DMS79 (cell line): ENCODE data around the gene CAVIN1.
"Not testable (repeated sequence)": the region's sequence is repeated elsewhere in the genome, so short reads cannot be mapped to it uniquely, and the experiment has no call there.

Source experiments
- DNase-seq: peaks from one replicate; lab custom pipeline; 2025; lab: John Stamatoyannopoulos, UW

CAVIN1 gene

DNA sequence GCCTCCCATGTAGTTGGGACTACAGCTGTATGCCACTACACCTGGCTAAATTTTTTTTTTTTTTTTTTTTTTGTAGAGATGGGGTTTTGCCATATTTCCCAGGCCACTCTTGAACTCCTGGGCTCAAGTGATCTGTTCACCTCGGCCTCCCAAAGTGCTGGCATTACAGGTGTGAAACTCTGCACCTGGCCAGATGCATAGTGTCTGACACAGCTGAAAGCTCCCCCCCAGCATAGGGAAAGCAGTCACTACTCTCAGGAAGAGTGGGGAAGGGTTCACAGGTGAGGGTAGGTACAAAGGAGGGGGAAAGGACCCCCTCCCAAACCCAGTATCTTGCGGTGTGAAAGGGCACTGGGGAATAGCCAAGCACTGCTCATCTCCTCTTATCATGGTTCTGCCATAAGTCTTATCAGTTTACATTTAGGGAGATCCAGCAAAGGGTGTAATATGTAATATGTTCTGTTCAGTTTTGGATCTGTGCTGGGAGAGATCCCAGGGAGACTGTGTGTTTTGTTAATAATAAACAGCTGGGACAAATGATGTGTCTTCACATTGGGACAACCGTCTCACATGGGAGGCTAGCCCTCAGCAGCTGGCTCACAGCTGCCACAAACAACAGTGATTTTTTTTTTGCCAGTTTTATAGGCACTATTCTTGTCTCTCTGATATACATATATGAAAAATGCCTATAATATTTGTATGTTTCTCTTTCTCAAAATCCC lies 6.8 kb upstream of the CAVIN1 start:
- DNase-seq: no peak

DNA sequence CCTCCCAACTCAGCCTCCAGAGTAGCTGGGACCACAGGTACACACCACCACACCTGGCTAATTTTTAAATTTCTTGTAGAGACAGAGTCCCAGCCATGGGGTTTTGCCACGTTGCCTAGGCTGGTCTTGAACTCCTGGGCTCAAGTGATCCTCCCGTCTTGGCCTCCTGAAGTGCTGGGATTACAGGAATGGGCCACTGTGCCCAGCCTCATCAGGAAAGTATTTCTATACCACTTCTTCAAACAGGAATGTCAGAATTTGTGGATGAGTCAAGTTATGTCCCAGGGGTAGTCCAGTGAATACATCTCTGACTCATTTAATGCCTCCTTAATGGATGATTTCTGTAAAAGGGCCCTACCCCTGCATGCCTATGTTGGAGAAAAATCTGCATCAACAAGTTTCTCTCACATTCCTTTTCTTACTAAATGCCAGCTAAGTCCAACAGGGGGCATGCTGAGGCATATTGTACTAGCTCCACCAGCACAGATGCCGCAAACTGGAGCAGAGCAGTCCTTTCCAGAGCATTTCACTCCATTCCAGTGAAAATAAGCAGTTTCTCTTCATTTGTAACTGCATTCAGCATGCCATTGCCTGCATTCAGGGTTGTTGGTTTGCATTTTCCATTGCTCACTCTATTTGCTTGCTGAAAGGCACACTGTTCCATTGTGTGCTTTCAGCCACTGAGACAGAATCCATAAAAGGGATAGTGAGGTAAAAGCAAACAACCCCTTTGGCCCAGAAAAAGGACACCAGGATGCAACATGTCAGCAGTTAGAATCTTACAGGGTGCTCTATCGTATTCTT lies 5.3 kb upstream of the CAVIN1 start:
- DNase-seq: no peak

DNA sequence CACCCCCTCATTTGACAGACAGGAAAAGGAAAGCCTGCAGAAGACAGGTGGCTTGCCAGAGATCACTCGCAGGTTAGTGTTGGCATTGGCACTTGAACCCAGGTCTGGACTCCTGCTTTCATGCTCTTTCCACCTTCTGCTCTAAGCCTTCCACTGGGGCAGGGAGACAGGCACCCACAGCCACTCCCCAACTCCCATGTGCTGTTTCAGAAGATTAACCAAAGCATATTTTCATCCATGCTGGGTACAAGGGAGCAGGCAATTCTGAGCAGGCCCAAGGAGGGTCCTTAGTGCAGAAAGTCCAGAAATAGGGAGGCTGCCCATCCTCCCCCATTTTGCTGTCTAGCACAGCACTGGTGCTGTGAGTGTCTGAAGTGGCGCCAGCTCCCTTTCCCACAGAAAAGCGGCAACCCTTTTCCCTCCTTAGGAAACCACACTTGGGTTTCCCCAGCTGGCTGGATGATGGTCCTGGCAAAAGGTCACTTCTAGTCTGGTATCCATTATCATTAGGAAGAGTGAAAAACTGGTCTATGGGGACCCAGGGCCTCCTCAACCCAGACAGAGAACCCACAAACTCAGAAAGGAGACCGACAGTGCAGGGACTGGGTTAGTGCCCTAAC lies 2.0 kb upstream of the CAVIN1 start:
- no peak for DNase-seq

DNA sequence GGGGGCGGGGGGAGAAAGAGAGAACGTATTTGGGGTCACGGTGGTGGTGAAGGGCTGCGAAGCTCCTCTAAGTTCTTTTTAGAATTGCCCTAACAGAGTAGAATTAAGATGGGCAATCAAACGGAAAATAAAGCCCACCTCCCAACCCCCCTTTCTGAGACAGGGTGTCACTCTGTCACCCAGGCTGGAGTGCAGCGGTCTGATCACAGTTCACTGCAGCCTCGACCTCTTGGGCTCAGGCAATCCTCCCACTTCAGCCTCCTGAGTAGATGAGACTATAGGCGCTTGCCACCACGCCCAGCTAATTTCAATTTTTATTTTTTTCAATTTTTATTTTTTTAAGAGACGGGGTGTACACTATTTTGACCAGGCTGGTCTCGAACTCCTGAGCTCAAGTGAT lies 710 bp upstream of the CAVIN1 start:
- DNase-seq: no peak

DNA sequence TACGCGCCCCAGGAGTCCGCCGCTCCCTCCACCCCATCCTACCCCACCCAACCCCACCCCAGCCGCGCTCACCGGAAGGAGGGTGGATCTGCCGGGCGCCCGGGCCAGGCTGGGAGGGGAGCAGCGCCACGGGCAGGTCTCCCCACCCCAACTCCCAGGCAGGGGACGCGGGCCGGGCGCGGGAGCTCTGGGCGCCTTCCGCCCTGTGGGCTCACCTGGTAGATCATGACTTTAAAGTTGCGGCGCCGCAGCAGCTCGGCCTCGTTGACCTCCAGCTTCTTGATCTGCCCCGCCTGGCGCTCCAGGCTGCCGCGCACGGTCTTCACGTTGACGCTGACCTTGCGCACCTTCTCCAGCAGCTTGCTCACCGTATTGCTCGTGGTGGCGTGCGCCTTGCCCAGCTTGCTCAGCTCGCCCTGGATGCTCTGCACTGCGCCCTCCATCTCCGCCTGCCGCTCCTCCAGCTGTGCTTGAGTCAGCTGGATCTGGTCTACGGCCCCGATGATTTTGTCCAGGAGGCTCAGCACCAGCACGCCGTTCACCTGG lies 571 bp downstream of the CAVIN1 start:
- DNase-seq: no peak

DNA sequence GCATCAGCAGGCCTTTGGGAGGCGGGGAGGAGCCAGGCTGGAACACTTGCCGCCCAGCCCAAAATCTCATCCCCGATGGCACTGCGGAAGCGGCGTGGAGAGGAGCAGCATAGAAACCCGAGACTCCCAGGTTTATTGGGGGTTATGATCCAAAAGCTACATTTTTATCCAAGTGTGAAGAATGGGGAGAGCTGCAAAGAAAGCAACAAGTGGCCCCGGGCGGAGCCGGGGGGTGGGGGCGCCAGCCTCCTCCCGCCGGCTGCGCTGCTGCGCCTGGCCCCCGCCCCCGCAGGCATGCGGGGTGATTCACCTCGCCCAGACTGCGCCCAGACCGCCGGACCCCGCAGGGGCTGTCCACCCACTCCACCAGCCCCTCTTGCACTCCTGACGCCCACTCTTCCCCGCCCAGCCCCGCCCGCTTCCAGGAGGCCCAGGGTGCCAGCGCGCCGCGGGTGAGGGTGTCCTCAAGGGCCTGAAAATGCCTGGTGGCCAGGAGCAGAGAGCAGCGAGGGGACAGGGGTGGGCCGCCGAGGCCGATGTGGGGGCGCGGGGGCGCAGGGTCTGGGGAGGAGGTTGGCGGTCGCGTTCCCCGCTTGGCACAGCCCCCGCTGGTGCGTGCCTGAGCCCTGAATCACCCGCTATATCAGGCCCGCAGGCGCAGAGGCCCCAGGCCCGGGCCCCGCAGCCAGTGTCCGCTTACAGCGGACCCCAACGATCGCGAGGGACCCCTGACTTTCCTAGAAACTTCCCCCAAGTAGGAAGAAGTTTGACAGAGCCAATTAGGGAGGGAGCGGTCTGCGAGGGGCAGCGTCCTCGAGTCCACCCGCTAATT lies 1.3 kb downstream of the CAVIN1 start:
- DNase-seq: no peak

DNA sequence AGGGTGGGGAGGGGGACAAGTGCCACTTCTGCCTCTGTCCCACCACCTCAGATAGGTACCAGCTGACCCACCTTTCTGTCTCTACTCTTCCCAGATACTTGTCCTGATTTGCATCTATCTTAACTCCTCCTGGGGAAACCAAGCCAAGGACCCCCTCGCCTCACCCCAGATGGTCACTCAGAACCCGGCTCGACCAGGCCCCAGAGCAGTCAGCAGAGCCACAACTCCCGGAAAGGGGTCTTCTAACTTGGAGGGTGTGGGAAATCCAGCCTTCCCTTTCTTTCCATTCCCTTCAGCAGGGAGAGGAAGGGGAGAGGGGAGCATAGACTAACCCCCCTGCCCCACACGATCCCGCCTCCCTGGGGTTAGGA lies 1.9 kb downstream of the CAVIN1 start:
- no peak for DNase-seq

DNA sequence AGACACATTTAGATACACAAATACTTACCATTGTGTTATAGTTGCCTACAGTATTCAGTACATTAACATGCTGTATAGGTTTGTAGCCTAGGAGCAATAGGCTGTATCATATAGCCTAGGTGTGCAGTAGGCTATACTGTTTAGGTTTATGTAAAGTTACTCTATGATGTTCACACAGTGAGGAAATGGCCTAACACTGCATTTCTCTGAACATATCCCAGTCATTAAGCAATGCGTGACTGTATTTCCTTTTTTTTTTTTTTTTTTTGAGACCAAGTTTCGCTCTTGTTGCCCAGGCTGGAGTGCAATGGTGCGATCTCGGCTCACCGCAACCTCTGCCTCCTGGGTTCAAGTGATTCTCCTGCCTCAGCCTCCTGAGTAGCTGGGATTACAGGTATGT lies 5.1 kb downstream of the CAVIN1 start:
- not testable (repeated sequence) for DNase-seq

DNA sequence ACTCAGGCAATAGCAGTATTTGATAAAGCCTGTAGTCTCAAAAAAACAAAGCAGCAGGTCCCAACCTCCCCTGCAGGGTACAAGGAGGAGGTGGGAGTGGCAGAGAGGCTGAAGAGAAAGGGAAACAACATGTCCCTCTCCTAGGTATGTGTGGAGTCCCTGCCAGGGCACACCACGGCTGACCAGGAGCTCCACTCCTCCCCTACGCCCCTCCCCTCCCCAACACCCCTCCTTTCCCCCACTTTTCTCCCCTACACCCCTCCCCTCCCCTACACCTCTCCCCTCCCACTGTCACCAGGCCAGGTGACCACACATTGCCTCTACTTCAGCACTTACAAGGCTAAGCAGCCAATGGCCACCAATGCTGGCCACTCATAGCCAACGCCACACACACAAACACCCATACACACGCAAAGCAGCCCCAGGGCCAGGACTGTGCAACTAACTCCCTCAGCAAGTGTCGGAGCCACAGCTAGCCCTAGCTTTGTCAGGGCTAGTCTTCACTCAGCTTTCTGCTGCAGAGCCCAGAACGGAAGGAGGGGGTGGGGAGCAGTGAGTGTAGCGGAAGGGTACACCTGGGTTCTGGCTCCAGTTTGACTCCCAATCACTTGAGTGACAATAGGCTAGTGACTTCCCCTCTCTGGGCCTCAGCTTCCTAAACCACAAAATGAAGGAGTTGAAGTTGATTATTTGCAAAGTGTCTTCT lies 8.2 kb downstream of the CAVIN1 start:
- DNase-seq: no peak

DNA sequence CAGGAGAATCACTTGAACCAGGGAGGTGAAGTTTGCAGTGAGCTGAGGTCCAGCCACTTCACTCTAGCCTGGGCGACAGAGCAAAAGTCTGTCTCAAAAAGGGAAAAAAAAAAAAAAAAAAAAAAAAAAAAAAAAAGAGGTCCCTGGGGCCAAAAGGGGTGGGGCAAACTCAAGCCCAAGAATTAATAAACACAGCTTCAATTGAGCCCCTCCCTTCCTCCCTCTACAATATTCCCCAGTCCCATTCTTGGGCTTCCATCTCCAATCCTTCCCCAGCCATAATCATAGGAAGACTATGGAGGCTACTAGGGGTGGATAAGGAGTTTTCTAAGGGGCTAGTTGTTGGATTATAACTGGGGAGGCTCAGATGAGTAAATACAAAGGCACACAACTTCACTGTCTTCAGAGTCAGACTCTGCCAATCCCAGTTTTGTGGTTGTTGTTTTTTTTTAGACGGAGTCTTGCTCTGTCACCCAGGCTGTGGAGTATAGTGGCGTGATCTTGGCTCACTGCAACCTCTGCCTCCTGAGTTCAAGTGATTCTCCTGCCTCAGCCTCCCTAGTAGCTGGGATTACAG lies 9.5 kb downstream of the CAVIN1 start:
- no peak for DNase-seq

DNA sequence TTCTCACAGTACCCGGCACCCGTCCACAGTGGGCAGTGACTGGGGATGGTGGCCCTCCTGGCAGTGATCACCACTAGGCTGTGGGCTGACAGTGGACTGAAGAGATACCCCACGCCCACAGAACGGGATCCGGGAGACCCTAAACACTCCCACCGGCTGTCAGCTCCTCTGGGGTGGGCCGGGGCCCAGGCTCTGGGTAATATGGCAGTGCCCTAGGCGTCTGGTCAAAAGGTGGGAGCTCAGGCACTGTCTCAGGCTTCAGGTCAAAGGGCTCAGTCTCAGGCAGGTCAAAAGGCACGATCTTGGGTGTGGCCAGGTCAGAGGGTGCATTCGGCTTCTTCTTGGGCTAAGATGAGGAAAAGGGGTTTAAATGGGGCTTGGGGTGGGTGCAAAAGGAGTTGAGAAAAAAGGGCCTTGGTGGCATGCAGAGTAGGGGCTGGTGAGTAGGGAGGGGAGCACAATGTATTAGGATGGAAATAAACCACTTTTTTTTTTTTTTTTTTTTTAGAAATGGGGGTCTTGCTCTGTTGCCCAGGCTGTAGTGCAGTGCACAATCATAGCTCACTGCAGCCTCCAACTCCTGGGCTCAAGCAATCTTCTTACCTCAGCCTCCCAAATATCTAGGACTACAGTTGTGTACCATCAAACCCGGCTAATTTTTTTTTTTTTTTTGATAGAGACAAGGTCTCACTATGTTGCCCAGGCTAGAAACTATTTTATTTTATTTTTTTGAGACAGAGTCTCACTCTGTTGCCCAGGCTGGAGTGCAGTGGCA lies 11.0 kb downstream of the CAVIN1 start:
- no peak for DNase-seq

DNA sequence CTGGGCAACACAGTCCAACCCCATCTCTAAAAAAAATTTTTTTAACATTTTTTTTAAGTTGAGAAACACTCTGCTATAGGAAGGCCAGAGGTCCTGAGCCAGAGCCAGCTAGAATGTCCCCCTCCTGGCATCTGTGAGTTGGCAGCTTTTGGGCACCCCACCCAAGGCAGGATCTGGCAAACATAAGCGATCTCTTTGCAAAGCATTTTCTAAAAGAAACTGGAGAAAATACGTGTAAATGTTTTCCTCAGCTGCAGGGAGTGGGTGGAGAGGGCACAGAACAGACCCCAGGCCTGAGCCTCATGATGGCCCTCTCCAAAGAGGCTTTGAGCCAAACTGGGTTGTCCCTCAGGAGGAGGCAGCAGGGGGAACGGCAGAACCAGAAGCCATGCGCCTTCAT lies 11.7 kb downstream of the CAVIN1 start:
- DNase-seq: no peak

DNA sequence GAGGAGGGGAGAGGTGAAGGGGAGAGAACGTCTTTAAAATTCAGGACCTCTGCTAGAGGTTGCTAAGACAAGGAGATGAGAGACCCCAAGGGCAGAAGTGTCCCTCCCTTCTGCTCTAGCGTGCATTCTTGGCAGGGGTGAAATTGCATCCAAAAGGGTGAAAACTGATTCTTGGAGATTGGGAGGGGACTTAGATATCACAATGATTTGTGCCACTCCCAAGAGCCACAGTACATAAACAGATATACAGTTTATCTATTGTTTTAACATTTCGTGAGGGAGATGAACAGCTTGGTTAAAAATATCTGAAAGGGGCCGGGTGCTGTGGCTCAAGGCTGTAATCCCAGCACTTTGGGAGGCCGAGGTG lies 12.8 kb downstream of the CAVIN1 start:
- DNase-seq: no peak

DNA sequence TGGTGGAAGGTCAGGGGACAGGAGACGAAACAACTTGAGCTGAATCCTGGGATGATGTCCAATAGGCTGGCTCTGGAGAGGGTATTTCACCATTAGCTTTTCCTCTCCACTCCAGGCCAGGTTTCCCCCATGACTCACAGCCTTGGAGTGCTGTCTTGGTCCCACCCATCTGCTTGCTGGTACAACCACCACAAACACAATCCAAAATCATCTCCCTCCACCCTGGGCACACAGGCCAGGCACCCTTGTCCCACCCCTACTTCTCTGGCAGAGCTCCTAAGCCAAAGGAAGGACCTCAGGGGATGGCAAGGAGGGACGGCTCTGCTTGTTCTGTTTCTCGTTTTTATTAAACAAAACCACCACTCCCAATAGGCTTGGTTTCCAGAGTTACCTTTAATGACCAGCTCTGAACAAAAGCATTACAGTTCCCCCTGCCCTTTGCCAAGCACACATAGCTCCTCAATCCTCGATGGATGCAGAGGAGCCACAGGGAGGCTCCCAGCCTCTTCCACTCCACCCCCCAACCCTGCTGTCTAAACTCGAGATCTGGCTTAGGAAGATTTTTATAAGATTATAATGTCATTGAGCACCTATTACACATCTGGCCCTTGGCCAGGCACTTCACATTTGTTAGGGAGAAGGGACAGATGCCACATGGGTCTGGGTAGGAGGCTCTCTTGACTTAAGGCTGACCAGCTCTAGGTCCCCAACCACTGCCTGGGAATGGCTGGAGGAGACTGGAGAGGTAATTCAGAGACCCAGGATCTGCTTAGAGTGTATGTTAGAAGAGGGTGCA lies 13.3 kb downstream of the CAVIN1 start:
- no peak for DNase-seq

DNA sequence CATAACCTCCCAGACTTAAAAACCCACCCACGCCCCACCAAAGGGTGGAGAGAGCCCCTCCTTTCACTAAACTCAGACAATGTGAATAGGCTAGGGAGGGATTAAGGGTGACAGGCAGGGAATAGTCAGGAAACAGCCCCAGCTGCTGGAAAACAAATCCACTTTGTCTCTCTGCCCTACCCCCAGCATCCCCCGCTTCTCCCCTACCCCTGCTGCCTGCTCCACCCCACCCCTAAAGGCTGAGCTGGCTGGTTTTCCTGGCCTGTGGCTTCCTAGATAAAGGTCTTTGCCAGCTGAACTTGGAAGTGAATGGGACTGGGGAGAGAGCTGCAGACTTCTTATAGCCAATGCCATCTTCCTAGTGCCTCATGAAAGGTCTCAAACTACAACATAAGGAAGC lies 15.0 kb downstream of the CAVIN1 start:
- DNase-seq: no peak

DNA sequence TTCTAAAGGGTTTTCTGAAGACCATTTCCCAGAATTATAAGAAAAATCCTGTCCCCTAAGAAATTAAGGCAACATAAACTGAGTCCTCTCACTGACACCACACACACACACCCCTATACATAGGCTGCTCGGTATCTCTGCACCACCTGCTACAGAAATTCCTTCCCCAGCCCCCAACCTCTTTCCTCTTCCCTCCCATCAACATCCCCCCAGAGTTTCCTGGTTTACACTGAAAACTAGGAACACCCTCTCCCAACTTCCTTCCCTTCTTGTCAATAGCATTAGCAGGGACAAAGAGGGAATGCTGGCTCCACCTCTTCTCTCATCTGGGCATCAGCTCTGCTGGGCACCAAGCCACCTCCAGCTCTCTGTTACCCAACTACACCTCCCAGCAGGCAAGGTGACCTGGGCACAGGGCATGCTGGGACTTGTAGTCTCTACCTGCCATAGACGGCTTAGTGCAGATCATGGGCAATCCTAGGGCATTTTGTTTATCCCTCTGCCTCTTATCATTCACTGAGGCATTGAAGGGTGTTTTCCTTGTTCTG lies 15.7 kb downstream of the CAVIN1 start:
- peak; percentile 71 for DNase-seq

DNA sequence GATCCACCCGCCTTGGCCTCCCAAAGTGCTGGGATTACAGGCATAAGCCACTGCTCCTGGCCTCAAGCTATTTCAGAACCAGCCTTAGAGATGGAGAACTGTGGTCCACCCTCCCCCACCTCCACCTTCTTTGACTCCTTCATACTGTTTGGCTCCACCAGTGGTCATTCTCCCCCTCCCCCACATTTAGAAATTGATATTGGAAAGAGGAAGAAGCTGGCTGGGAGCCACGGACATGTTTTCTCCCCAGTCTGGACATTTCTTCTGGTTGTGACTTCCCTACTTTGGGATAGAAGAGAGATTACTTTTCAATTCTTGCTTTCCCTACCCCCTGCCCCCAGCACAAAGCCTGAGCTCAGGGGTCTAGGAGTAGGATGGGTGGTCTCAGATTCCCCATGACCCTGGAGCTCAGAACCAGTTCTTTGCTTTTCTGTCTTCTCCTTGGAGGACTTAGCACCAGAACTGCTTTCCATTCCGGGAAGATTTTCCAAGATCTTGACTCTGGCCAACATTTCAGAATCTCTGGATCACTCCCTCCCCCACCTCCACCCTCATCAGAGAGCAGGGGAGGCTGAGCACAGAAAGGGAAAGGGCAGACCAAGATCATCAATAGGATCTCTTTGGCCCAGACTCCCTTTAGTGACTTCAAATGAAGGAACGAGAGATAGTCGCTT lies 16.3 kb downstream of the CAVIN1 start:
- no peak for DNase-seq

DNA sequence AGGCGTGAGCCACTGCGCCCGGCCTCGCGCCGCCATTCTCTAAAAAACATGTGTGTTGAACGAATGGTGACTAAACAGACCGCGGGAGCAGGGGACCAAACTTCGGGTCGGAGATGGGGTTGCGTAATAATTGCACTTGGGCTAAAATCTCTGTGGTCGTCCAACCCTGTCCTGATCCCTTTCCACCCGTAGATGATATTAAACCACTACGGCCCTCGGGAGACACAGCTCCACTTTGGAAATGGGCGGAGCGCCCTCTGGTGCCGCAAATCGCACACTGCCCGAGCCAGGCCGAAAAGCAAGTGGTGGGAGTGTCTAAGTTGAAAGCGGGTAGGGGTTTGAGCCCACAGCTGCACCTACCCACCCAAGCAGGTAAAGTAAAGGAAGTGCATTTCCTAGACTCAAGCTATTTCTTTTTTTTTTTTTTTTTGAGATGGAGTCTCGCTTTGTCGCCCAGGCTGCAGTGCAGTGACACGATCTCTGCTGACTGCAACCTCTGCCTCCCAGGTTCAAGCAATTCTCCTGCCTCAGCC lies 17.0 kb downstream of the CAVIN1 start:
- peak; percentile 56 for DNase-seq
